GM12801 (cell line): ENCODE results near the gene PITRM1.

Source experiments
- TF ChIP-seq, protein P1 (sequence below): IDR thresholded peaks from one replicate; pipeline ENCODE4 v1.5.1; 2011; ENCODE audit warnings: control low read depth; ENCODE audit not compliant: insufficient read length; ENCODE audit errors: extremely low read depth

The PITRM1 gene

DNA sequence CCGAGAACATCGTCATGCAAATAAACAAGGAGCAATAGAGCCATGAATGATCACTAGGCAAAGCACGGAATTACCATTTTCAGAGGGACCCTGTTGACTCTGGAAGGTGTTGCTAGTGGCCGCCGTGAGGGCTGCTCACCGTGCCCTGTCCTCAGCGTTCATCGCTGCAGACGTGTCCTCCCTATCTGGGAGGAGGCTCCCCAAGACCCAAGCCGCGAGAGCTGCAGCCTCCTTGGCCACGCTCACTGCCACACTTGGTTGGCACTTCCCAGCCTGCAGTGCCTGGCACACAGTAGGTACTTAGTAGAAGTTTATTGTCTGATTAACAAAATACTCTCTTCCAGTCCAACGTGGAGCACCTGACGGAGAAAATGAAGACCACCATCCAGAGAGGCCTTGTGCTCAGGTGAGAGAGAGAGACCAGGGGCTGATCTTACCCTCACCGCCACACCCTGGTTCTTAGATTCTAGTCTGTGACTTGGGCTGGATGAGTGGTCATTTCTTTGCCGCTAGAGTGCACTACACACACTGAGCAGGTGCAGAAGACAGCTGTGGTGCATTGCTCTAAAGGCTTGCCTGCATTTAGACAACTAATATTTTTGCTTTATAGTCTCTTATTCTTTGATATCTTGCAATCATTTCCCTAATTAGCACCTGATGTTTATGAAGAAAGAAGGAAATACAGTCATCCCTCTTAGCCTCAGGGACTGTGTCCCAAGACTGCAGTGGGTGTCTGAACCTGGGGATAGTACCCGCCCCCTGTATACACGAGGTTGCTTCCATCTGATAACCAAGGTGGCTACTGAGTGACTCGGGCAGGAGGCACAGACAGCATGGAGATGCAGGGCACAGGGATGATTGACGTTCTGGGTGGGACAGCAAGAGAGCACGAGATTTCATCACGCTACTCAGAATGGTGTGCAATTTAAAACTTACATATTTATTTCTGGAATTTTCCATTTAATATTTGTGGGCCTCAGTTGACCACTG is 40.3 kb downstream of the PITRM1 start:
- TF ChIP-seq, protein P1, sequence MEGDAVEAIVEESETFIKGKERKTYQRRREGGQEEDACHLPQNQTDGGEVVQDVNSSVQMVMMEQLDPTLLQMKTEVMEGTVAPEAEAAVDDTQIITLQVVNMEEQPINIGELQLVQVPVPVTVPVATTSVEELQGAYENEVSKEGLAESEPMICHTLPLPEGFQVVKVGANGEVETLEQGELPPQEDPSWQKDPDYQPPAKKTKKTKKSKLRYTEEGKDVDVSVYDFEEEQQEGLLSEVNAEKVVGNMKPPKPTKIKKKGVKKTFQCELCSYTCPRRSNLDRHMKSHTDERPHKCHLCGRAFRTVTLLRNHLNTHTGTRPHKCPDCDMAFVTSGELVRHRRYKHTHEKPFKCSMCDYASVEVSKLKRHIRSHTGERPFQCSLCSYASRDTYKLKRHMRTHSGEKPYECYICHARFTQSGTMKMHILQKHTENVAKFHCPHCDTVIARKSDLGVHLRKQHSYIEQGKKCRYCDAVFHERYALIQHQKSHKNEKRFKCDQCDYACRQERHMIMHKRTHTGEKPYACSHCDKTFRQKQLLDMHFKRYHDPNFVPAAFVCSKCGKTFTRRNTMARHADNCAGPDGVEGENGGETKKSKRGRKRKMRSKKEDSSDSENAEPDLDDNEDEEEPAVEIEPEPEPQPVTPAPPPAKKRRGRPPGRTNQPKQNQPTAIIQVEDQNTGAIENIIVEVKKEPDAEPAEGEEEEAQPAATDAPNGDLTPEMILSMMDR: no peak

DNA sequence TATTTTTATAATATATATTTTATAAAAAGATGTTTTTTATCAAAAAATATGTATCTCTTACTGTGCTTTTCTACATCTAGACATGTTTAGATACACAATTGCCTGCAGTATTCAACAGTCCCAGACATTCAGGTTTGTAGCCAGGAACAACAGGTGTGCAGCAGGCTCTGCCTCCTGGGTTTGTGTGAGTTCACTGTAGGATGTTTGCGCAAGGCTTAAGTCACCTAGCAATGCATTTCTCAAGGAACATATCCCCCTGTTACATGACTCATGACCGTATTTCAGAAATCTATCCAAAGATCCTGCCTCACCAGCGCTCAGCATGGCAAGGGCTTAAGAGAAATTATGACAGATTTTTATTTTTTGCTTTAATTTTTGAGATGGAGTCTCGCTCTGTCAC is 41.5 kb downstream of the PITRM1 start:
- TF ChIP-seq, protein P1: no peak

DNA sequence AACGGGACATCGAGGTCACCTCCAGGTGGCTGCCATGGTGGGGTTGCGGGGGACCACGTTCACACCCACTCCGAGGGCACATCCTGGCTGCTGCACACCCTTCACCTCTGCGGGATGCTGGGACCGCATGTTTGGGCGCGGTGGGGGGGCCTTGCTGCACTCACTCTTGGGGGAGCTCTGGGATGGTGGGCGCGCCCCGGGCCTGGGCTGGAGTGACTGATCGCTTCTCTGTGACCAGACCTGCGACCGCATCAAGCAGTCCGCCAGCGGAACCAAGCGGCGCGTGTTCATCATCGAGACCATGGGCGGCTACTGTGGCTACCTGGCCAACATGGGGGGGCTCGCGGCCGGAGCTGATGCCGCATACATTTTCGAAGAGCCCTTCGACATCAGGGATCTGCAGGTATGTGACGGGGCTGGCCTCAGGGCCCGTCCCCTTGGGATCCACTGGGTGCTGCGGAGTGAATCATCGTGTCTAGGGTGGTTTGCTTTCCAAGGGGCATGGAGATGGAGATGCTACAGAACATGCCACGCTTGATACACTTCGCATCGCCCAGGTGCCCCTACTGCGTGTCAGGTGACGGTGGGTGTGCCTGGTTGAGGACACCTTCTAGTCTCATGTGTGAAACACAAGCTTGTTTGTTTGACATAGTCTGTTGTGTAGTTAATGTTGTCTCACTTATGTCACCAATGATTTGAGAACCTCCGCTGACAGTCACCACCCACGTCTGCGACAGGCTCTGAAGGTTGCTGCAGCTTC is 42.8 kb downstream of the PITRM1 start:
- TF ChIP-seq, protein P1: no peak

DNA sequence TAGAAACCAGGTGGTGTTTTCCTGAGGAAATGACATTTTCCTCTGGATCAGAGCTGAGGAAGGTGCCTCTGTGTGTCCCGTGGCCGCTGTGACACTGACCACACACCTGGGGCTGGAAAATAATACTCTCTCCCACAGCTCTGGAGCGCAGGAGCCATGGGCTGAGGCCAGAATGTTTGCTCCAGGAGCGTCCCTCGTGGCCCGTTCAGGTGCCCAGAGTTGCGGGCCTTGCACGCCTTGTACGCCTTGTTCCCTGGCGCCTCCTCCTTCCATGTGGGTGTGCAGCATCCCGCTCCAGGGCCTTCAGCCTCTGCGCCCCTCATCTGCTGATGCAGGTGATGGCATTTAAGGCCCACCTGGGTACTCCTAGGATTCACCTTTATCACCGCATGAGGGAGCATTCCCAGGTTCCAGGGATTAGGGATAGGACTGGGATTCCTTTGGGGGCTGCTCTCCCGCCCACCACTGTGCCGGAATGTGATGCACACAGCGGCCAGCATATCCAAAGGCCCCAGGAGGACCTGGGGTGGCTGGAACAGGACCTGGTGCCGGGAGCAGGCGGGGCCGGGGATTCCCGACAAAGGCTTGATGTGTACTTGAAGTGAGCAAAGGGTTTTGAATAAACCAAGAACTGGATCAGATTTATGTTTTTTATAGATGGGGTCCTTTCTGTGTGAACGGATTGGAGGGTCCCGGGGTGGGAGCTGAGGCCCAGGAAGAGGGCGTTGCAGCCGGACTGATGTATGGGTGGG is 44.0 kb downstream of the PITRM1 start:
- TF ChIP-seq, protein P1: no peak

DNA sequence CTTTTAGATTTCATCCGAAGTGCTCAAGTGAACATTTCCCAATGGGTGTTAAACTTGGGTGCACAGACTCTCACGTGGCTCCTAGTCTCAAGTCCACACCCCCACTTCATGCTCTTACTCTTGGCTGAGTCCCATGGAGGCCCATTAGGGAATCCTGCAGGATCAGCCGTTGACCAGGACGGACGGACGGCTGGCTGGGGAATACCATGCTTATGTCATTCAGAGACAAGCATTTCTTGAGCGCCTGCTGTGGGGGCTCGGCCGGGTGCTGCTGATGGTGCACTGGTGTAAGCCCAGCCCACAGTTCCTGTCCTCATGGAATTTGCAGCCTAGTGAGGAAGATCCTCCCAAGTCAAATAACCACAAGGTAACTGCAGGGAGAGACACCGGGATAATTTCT is 44.7 kb downstream of the PITRM1 start:
- TF ChIP-seq, protein P1: no peak

DNA sequence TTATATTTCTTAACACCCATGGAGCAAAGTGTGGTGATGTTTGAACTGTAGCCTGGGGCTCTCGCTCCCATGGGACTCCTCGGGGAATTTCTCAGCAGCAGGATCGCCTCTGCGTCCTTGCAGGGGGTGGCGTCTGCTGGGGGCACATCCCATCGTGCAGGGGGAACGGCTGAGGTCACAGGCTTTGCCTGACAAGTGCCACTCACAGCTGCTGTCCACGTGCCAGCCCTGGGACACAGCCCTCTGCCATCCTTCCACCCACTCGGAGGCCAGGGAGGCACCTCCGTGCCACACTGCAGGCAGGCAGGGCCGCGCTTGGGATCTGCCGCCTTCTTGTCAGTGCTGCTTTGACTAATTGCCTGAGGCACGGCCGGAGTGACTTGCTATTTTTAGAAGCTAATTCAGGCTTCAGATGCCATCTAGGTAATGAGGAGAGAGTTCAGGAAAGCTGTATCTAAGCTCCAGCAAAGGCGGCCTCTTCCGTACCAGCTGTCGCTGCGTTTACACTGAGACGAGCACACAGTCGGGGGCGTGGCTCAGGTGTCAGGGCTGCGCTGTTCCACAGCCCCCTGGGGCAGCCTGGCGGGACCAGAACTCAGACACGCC is 45.7 kb downstream of the PITRM1 start:
- TF ChIP-seq, protein P1: no peak
